HG02970 (cell line): ENCODE results near the gene RUNX2.
"Not testable (repeated sequence)": the region's sequence is repeated elsewhere in the genome, so short reads cannot be mapped to it uniquely, and the experiment has no call there.

ENCODE experiments used
- ATAC-seq: cut with Tn5 transposase; IDR thresholded peaks from one replicate; pipeline ENCODE4 v1.9.1; 2021; ENCODE audit warnings: mild to moderate bottlenecking, moderate library complexity, moderate number of reproducible peaks; ENCODE audit not compliant: unreplicated experiment, low FRiP score

Gene RUNX2

GRCh38 chr6:45327956-45328522 is at the start of gene RUNX2:
RUNX2 (plus strand) TSS chr6:45328330; CDS start chr6:45328727, 397 bp downstream.
- no peak for ATAC-seq

- ATAC-seq = no peak
Observed at GRCh38 chr6:45278367-45278766, 49.8 kb upstream of the RUNX2 start.

GRCh38 chr6:45286707-45287106 is 41.4 kb upstream of the RUNX2 start:
- ATAC-seq = not testable (repeated sequence)

- ATAC-seq = no peak
Observed at GRCh38 chr6:45289751-45290514, 38.2 kb upstream of the RUNX2 start.

GRCh38 chr6:45293306-45293705 is 34.8 kb upstream of the RUNX2 start:
- ATAC-seq = no peak

GRCh38 chr6:45294065-45294701 is 33.9 kb upstream of the RUNX2 start:
- not testable (repeated sequence) for ATAC-seq

- no peak for ATAC-seq
Observed at GRCh38 chr6:45297320-45297719, 30.8 kb upstream of the RUNX2 start.

- no peak for ATAC-seq
Observed at GRCh38 chr6:45299096-45299581, 29.0 kb upstream of the RUNX2 start.

- ATAC-seq = no peak
Observed at GRCh38 chr6:45300736-45301135, 27.4 kb upstream of the RUNX2 start.

GRCh38 chr6:45301348-45302142 is 26.6 kb upstream of the RUNX2 start:
- ATAC-seq = no peak

GRCh38 chr6:45302832-45303231 is 25.3 kb upstream of the RUNX2 start:
- ATAC-seq = no peak

GRCh38 chr6:45305546-45305945 is 22.6 kb upstream of the RUNX2 start:
- no peak for ATAC-seq

- ATAC-seq = no peak
Observed at GRCh38 chr6:45310118-45310788, 17.9 kb upstream of the RUNX2 start.

- no peak for ATAC-seq
Observed at GRCh38 chr6:45314146-45314545, 14.0 kb upstream of the RUNX2 start.

GRCh38 chr6:45320349-45320748 is 7.8 kb upstream of the RUNX2 start:
- no peak for ATAC-seq

GRCh38 chr6:45323656-45324224 is 4.4 kb upstream of the RUNX2 start:
- no peak for ATAC-seq

- ATAC-seq = no peak
Observed at GRCh38 chr6:45326698-45327417, 1.3 kb upstream of the RUNX2 start.

- no peak for ATAC-seq
Observed at GRCh38 chr6:45328523-45328922, 393 bp downstream of the RUNX2 start.

GRCh38 chr6:45344900-45345299 is 16.8 kb downstream of the RUNX2 start:
- ATAC-seq = no peak
